Osteocyte (in vitro differentiated cells): Measurements from ENCODE around the gene TLE2. TPM values are rescaled to one million over a fixed set of nuclear protein-coding genes. Genes with fewer than 3 reads are reported as not detected.

Experiments used
- DNase-seq: peaks from one replicate; pipeline ENCODE4 v3.0.0; 2021; ENCODE audit warnings: mixed read lengths; ENCODE audit not compliant: unreplicated experiment; ENCODE audit errors: extremely low spot score
- H3K27ac Mint-ChIP-seq: one replicate; pipeline ENCODE4 v1.8.0; 2021; ENCODE audit warnings: mild to moderate bottlenecking, mixed read lengths; ENCODE audit not compliant: unreplicated experiment
- H3K27me3 Mint-ChIP-seq: one replicate; pipeline ENCODE4 v1.8.0; 2021; ENCODE audit warnings: mixed read lengths; ENCODE audit not compliant: unreplicated experiment
- H3K36me3 Mint-ChIP-seq: one replicate; pipeline ENCODE4 v1.8.0; 2021; ENCODE audit warnings: mixed read lengths; ENCODE audit not compliant: unreplicated experiment
- H3K4me1 Mint-ChIP-seq: one replicate; pipeline ENCODE4 v1.8.0; 2021; ENCODE audit warnings: mixed read lengths; ENCODE audit not compliant: unreplicated experiment
- H3K4me3 Mint-ChIP-seq: one replicate; pipeline ENCODE4 v1.8.0; 2021; ENCODE audit warnings: mild to moderate bottlenecking, moderate library complexity, mixed read lengths; ENCODE audit not compliant: unreplicated experiment
- H3K9me3 Mint-ChIP-seq: one replicate; pipeline ENCODE4 v1.8.0; 2021; ENCODE audit warnings: mixed read lengths; ENCODE audit not compliant: unreplicated experiment
- total RNA-seq: library from RNA; stranded (reverse); gene quantifications from 2 replicates; pipeline ENCODE4 v1.2.1, GENCODE V29; 2021
- TF ChIP-seq, protein P1 (sequence below): fragments of 200-600 bp; sonication (generic); IDR thresholded peaks from 2 replicates; pipeline ENCODE4 v1.5.0; 2021; ENCODE audit warnings: antibody characterized with exemption, mild to moderate bottlenecking, moderate library complexity

The TLE2 gene
- total RNA-seq, 1 donor from 2014 or later, result 13.2 TPM

DNA sequence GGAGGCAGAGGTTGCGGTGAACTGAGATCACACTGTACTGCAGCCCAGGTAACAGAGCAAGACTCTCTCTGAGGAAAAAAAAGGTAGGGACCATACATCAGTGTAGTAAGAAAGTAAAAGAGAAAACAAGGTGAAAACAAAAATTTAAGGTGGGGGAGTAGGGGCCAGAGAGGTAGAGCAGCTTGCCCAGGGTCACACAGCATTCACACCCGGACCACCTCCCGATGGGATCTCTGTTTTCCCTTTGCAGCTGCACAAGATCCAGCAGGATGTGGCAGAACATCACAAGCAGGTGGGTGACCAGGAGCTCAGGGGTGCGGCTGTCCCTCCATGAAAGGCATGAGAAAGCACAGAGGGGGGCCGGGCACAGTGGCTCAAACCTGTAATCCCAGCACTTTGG, 47.2 kb downstream of the TLE2 start:
- peaks cover 10% of the 10 kb centered on the region for H3K27me3 Mint-ChIP-seq
- no peaks in the 10 kb centered on the region for H3K36me3 Mint-ChIP-seq
- TF ChIP-seq, protein P1, sequence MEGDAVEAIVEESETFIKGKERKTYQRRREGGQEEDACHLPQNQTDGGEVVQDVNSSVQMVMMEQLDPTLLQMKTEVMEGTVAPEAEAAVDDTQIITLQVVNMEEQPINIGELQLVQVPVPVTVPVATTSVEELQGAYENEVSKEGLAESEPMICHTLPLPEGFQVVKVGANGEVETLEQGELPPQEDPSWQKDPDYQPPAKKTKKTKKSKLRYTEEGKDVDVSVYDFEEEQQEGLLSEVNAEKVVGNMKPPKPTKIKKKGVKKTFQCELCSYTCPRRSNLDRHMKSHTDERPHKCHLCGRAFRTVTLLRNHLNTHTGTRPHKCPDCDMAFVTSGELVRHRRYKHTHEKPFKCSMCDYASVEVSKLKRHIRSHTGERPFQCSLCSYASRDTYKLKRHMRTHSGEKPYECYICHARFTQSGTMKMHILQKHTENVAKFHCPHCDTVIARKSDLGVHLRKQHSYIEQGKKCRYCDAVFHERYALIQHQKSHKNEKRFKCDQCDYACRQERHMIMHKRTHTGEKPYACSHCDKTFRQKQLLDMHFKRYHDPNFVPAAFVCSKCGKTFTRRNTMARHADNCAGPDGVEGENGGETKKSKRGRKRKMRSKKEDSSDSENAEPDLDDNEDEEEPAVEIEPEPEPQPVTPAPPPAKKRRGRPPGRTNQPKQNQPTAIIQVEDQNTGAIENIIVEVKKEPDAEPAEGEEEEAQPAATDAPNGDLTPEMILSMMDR, result no peak
- H3K4me3 Mint-ChIP-seq, result no peak overlapping the region
- H3K9me3 Mint-ChIP-seq, result no peaks in the 10 kb centered on the region
- no peak overlapping the region for H3K27ac Mint-ChIP-seq
- H3K4me1 Mint-ChIP-seq, result peaks cover 47% of the 10 kb centered on the region
- DNase-seq, result no peak

DNA sequence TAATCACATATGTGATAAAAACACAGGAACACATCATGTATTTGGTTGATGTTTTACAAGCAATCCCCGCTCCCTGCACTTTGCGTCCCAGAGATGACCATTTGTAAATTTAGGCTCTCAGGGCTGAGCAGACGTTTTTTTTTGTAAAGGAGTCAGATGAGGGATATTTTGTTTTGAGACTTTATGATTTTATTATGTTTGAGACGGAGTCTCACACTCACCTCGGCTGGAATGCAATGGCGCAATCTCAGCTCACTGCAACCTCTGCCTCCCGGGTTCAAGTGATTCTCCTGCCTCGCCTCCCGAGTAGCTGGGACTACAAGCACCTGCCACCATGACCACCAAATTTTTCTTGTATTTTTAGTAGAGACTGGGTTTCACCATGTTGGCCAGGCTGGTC, 50.3 kb downstream of the TLE2 start:
- Mint-ChIP-seq H3K9me3 (no peaks in the 10 kb centered on the region), H3K4me3 (no peak overlapping the region), H3K4me1 (peaks cover 48% of the 10 kb centered on the region), H3K36me3 (no peaks in the 10 kb centered on the region), H3K27me3 (peaks cover 16% of the 10 kb centered on the region), H3K27ac (no peak overlapping the region)
- TF ChIP-seq, protein P1, result no peak
- no peak for DNase-seq

DNA sequence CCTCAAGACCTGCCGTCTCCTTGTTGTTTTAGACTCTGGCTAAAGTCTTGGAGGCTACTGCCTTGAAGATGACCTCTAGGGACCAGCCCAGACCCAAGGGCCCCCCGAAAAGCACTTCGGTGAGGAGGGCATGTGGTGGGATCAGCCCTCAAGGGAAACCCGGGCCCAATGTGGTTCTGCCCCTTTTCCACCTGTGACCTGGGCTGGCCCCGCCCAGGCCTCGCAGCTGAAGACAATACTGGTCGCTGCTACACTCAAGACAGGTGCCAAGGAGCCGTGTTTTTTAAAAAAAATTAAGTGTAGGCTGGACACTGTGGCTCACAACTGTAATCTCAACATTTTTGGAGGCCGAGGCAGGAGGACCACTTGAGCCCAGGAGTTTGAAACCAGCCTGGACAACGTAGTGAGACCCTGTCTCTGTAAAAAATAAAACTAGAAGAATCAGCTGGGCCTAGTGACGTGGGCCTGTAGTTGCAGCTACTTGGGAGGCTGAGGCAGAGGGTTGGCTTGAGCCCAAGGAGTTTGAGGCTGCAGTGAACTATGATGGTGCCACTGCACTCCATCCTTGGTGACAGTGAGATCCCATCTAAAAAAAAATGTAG, 50.8 kb downstream of the TLE2 start:
- Mint-ChIP-seq H3K27ac (no peak overlapping the region), H3K4me1 (peaks cover 43% of the 10 kb centered on the region), H3K4me3 (no peak overlapping the region), H3K27me3 (peaks cover 16% of the 10 kb centered on the region), H3K9me3 (no peaks in the 10 kb centered on the region), H3K36me3 (no peaks in the 10 kb centered on the region)
- TF ChIP-seq, protein P1, result no peak
- no peak for DNase-seq

DNA sequence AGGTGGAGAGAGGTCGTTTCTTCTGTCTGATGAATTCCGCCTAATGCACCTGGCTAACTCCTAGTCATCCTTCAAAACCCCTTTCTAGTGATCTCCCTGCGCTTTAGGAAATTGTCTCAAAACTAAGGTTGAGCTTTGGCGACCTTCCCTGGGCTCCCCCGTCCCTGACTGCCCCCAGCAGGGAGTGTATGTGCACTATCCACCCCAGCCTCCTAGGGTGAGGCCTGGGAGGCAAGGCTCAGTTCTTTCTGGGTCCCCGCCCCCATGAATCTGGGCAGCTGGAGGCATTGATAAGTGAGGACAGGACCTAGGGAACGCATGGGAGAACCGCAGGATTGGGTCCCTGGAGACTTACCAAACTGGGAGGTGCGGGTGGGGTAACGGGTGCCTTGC, 51.3 kb downstream of the TLE2 start:
- H3K9me3 Mint-ChIP-seq, result no peaks in the 10 kb centered on the region
- DNase-seq, result no peak
- H3K27me3 Mint-ChIP-seq, result peaks cover 16% of the 10 kb centered on the region
- H3K27ac Mint-ChIP-seq, result no peak overlapping the region
- no peaks in the 10 kb centered on the region for H3K36me3 Mint-ChIP-seq
- TF ChIP-seq, protein P1, result no peak
- peaks cover 38% of the 10 kb centered on the region for H3K4me1 Mint-ChIP-seq
- peak overlapping the region; percentile 87 for H3K4me3 Mint-ChIP-seq

DNA sequence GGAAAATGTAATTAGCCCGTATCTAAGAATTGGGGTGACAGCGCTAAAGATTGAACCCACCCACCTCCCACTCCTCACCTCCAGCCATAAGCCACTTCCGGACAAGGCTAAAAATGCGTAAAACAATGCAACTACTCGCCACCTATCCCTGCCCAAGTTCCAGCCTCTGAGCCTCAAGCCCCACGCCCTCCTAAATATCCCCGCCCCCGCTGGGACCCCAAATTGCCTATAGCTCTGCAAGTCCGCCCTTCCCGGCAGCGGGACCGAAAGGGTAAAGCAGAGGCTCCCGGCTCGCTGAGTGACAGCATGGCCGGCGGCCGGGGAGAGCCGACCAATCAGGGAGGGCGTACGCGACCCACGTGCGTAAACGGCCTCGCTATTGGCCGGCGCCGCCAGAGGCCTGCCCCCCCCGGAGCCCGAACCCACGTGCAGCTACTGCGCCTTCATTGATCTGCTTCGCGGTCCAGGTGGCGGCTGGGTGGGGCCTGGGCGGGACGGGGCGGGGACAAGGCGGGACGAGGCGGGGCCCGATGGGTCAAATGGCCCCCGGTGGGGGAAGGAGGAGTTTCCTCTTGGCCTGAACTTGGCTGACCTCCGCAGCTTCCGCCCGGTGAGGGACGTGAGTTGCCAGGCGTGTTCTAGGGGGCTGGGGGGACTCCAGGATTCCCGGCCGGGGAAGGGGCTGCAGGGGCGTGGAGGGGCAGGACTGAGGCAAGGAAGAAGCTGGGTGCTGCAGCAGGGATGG, 51.9 kb downstream of the TLE2 start, which contains the start of gene TLE6:
Gene TLE6, plus strand, starts transcription at position 564 of the 745 bp plus-strand sequence. CDS start 670 bp downstream, outside the sequence.
- peak; percentile 96 for DNase-seq
- peaks cover 16% of the 10 kb centered on the region for H3K27me3 Mint-ChIP-seq
- peak within 1 kb of the TSS; percentile 87 for H3K4me3 Mint-ChIP-seq
- TF ChIP-seq, protein P1, result no peak
- no peak within 1 kb of the TSS for H3K27ac Mint-ChIP-seq
- peaks cover 32% of the 10 kb centered on the region for H3K4me1 Mint-ChIP-seq
- no peaks in the 10 kb centered on the region for H3K36me3 Mint-ChIP-seq
- no peaks in the 10 kb centered on the region for H3K9me3 Mint-ChIP-seq
